Testis (tissue), 2 donors: ENCODE data around the gene DPP6.
"Not testable (repeated sequence)": the region's sequence is repeated elsewhere in the genome, so short reads cannot be mapped to it uniquely, and the experiment has no call there.

Source experiments
- POLR2A ChIP-seq: fragments of 450-650 bp; IDR thresholded peaks from one replicate; pipeline ENCODE4 v1.6.1; 2017; ENCODE audit warnings: antibody characterized with exemption, mild to moderate bottlenecking, moderate library complexity
- TF ChIP-seq, protein P1 (sequence below), 3 experiments: fragments of 450-650 bp in 2 of 3; fragments of 200-600 bp in 1 of 3; sonication (generic) in 1 of 3; IDR thresholded peaks; one replicate each; pipeline ENCODE4 v1.5.1; 2016 to 2019; ENCODE audit warnings: antibody characterized with exemption in 3 of 3, mild to moderate bottlenecking in 2 of 3, moderate library complexity in 1 of 3

DNA sequence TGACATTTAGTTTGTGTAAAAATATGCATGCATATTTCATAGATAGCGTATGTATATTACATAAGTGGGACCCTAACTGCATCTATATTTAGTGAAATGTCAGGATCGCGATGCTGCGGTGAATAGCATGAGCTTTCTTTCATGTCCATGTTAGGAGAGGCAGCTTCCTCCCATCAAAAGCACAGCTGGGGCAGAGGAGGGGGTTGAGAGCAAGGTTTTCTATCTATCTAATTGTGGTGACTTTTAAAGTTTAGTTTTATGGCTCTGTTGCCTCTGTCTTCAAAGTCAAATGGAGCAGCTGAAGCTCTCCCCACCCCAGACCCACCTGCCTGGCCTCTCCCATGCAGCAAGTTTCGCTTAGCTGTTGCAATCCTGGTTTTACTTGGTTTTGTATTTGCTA, 1.8 kb upstream of the DPP6 start:
- TF ChIP-seq, protein P1, sequence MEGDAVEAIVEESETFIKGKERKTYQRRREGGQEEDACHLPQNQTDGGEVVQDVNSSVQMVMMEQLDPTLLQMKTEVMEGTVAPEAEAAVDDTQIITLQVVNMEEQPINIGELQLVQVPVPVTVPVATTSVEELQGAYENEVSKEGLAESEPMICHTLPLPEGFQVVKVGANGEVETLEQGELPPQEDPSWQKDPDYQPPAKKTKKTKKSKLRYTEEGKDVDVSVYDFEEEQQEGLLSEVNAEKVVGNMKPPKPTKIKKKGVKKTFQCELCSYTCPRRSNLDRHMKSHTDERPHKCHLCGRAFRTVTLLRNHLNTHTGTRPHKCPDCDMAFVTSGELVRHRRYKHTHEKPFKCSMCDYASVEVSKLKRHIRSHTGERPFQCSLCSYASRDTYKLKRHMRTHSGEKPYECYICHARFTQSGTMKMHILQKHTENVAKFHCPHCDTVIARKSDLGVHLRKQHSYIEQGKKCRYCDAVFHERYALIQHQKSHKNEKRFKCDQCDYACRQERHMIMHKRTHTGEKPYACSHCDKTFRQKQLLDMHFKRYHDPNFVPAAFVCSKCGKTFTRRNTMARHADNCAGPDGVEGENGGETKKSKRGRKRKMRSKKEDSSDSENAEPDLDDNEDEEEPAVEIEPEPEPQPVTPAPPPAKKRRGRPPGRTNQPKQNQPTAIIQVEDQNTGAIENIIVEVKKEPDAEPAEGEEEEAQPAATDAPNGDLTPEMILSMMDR (IDR thresholded peaks at IDR 0.05) = not testable (repeated sequence)
- not testable (repeated sequence) for TF ChIP-seq POLR2A
